GM12873 (cell line): ENCODE data around the gene IGF1R.

Experiments used
- TF ChIP-seq, protein P1 (sequence below): IDR thresholded peaks from 2 replicates; pipeline ENCODE4 v1.5.1; 2012; ENCODE audit warnings: low read depth, mild to moderate bottlenecking, moderate library complexity, low read length, control low read depth; ENCODE audit not compliant: insufficient read depth; ENCODE audit errors: missing control alignments

The IGF1R gene

DNA sequence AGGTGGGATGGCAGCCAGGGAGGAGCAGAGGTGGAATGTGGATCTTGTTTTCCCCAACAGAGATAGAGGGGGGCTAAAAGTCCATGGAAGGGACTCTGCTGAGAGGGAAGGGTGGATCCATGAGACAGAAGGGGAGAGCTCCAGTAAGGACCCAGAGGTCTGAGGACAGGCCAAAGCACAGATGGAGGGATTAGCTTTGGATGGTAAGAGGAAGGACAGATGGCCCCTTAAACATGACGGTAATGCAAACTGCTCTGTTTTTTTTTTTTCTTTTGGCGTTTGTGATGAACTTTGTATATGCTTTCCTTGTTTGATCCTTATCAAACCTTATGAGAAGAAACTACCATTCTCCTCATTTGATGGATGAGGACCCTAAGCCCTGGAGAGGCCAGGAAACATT, 96.2 kb downstream of the IGF1R start:
- TF ChIP-seq, protein P1, sequence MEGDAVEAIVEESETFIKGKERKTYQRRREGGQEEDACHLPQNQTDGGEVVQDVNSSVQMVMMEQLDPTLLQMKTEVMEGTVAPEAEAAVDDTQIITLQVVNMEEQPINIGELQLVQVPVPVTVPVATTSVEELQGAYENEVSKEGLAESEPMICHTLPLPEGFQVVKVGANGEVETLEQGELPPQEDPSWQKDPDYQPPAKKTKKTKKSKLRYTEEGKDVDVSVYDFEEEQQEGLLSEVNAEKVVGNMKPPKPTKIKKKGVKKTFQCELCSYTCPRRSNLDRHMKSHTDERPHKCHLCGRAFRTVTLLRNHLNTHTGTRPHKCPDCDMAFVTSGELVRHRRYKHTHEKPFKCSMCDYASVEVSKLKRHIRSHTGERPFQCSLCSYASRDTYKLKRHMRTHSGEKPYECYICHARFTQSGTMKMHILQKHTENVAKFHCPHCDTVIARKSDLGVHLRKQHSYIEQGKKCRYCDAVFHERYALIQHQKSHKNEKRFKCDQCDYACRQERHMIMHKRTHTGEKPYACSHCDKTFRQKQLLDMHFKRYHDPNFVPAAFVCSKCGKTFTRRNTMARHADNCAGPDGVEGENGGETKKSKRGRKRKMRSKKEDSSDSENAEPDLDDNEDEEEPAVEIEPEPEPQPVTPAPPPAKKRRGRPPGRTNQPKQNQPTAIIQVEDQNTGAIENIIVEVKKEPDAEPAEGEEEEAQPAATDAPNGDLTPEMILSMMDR = no peak

- TF ChIP-seq, protein P1 = no peak
Observed at GRCh38 chr15:98745179-98745578, 96.8 kb downstream of the IGF1R start.

DNA sequence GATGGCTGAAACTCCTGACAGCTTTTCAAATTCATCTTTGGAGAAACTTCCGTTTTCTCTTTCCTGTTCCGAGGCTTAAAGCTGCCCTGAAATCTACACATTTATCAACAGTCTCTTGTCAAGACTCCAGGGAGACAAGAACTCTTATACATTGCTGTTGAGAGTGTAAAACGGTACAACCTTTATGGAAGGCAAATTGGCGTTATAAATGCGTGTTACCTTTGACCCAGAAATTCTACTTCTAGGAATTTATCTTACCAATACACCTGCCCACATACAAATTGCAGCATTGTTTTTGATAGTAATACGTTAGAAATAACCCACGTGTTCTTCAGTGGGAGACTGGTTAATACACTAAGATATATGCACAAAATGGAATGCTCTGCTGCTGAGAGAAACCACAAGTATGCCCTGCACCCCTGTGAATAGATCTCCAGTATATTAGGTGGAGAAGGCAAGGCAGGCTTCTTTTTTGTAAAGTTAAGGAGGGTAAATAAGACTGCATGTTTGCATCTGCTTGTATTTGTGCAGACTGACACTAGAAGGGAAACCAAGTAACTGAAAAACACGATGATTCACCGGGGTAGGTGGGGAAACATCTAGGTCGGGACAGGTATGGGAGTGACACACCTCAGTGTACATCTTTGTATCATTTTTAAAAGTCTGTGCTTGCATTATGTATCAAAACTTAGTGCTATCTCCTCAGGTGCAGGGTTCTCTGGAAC, 97.5 kb downstream of the IGF1R start:
- TF ChIP-seq, protein P1 = no peak

DNA sequence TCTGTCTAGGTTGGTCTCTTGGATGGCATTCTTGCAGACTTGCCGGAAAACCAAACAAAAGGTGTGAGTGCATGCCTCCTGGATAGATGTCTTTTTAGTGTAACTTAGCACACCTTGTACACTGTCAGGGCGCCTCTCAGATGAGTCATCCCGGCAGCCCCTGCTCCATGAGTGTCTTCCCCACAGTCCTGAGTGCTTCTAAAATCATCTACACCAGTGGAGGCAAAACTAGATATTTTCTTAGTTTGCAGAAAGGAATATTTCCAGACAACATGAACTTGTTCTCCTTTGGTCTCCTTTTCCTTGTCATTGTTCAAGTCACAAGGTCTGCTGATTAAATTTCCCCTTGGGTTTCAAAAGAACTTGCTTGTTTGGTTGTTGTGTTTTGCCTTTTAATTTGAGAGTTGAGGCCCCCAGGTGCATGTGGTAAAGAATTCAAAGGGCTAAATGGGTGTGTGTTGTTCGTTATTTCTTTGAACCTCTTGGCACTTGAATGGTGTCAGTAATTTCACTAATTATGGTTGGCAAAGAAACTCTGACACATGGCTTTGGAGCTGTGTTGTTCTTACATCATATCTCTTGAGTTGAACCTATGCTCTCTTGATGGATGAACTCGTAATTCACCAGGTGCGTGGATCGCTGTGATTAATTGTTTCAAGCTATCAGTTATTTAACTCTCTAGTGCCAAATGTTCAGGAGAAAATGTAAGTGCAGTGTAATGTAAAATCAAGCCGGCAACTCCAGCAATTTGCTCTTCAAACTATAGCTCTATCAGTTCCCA, 98.2 kb downstream of the IGF1R start:
- TF ChIP-seq, protein P1 = no peak

DNA sequence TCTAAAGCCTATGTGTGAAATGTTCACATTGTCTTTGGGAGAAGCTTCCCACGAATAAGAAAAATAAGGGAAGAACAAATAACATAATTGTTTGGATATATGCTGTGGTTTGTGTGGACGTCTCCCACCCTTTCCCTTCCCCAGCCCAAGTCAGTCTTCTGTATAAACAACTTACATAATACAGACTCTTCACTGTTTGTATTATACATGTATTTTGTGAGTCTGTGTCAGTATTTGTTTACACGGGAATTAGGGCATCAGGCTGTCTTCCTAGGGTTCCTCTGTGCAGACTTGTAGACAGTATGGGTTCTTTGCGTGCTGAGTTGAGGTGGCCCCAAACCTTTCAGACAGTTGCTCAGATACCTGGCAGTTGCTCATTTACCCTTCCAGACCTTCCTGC, 103.4 kb downstream of the IGF1R start:
- TF ChIP-seq, protein P1 = no peak

DNA sequence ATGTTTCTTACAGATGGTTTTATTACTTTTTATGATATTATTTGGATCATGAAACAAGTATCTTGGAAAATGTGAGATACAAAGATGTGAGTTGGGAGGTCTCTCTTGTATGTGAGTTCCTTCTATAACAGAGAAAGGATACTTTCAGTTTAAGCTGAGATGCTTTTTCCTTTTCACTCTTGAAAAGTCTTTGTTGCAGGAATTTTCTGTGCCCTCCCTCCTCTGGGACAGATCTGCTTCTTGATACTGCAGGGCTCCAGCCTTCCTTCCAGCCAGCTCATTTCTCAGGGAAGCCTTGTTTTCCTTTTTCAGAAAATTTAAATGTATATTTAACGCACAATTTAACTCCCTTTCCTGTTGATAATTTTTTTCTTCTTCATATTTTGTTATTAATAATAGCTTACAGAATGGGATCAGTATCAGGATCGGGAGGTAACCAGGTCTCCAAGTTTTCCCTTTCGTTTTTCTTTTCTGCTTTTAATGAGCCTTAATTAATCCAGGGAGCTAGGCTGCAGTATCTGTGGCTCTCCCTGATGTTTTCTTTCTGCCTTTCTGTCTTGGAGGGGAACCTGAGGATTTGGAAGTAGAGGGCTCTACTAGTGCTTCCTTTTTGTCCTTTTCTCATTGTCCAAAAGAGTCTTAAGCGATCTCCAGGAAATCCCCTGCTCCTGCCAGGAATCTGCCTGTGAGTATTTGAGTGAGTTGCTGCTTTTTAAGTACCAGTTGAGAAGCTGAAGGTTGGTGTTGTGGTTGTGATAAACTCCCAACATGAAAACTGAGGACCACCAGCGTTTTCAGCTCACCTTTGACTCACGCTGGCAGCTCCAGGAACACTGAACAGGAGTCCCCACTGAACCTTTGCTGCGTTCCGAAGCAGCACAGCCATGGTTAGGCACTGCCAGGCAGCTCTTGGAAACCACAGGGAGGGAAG, 105.7 kb downstream of the IGF1R start:
- TF ChIP-seq, protein P1 = no peak

DNA sequence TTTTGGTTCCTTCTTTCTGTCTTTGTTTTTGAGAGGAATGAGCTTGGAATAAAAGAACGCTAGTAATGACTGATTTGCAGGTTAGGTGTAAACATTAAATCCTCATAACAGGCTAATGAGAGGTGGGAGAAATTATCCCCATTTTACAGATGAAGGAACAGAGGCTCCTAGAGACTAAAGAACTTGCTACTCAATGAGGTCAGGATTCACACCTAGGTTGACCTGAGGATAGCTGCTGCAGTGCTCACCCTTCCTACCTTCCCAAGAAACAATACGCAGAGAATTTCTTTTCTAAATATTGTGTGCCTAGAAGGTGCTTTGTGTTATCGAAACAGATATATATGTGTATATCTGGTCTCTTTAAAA, 106.3 kb downstream of the IGF1R start:
- TF ChIP-seq, protein P1 = no peak
